ENCODE results near the gene PRIM1. TPM values are rescaled to one million over a fixed set of nuclear protein-coding genes. Genes with fewer than 3 reads are reported as not detected.

PRIM1 gene
- polyA plus RNA-seq, 1 donor (not counting 4 experiments of a cell fraction or from before 2014, with no cell fraction given) = 12.0 TPM

DNA sequence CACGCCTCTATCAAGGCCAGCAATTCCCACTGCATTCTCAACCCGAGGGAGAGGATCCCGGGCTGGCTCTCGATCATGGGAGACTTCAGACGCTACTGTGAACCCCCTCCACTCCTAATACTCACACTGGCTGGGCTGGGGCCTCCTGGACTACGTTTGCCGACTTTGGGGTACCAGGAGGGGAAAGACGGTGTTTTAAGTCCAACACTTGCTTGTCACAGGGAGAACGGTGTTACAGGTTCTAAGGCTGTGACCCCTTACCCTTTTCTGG, 27.5 kb downstream of the PRIM1 start:
- peak overlapping the region; percentile 95 for H3K27ac ChIP-seq (ENCODE audit: control insufficient read depth, insufficient read depth, low read length)
- peaks cover 27% of the 10 kb centered on the region for H3K4me1 ChIP-seq (ENCODE audit: control insufficient read depth, extremely low read depth, insufficient read depth, low read length)
- H3K27me3 ChIP-seq (ENCODE audit: control insufficient read depth, extremely low read depth, insufficient read depth, low read length) = no peaks in the 10 kb centered on the region
- peak overlapping the region; percentile 83 for H3K4me2 ChIP-seq (ENCODE audit: control insufficient read depth, extremely low read depth, insufficient read depth, low read depth, low read length)
- no peak for FAIRE-seq
- no peak overlapping the region for H2AFZ ChIP-seq (ENCODE audit: control insufficient read depth, low read length)
- peak overlapping the region; percentile 78 to 98 (median 93) for H3K4me3 ChIP-seq (ENCODE audit: control insufficient read depth in 2 of 3, extremely low read depth in 1 of 3, insufficient read depth in 2 of 3, low read depth in 1 of 3, low read length in 3 of 3)
- no peak for DNase-seq (ENCODE audit: low read depth, low spot score)
- dilution Hi-C loops (cut with MboI; ENCODE audit: extremely low pct_ligation_motif_present, low sequenced_read_pairs) = no loop called here
- no peaks in the 10 kb centered on the region for H3K9me3 ChIP-seq (ENCODE audit: control insufficient read depth, low read depth, low read length)
- H3K36me3 ChIP-seq (ENCODE audit: control insufficient read depth in 2 of 2, extremely low read depth in 1 of 2, insufficient read depth in 2 of 2, low read length in 2 of 2) = peaks cover 4 to 31% of the 10 kb centered on the region in 2 experiments
- peaks cover 12% of the 10 kb centered on the region for H3K9me1 ChIP-seq (ENCODE audit: control insufficient read depth, extremely low read depth, insufficient read depth, low read length)
- H4K20me1 ChIP-seq (ENCODE audit: control insufficient read depth, extremely low read depth, insufficient read depth, low read length) = peaks cover 35% of the 10 kb centered on the region
- TF ChIP-seq EZH2 (IDR thresholded peaks at IDR 0.05; ENCODE audit: low read length) = no peak
- TF ChIP-seq, protein P1, sequence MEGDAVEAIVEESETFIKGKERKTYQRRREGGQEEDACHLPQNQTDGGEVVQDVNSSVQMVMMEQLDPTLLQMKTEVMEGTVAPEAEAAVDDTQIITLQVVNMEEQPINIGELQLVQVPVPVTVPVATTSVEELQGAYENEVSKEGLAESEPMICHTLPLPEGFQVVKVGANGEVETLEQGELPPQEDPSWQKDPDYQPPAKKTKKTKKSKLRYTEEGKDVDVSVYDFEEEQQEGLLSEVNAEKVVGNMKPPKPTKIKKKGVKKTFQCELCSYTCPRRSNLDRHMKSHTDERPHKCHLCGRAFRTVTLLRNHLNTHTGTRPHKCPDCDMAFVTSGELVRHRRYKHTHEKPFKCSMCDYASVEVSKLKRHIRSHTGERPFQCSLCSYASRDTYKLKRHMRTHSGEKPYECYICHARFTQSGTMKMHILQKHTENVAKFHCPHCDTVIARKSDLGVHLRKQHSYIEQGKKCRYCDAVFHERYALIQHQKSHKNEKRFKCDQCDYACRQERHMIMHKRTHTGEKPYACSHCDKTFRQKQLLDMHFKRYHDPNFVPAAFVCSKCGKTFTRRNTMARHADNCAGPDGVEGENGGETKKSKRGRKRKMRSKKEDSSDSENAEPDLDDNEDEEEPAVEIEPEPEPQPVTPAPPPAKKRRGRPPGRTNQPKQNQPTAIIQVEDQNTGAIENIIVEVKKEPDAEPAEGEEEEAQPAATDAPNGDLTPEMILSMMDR (optimal IDR thresholded peaks at IDR 0.05 in 1 of 3, IDR thresholded peaks at IDR 0.05 in 1 of 3, conservative IDR thresholded peaks at IDR 0.05 in 1 of 3; ENCODE audit: extremely low read depth in 1 of 3, insufficient read depth in 2 of 3, low read length in 3 of 3) = no peak
- peaks cover 56% of the 10 kb centered on the region for H3K79me2 ChIP-seq (ENCODE audit: control insufficient read depth, insufficient read depth, low read length)
- H3K9ac ChIP-seq (ENCODE audit: control insufficient read depth, extremely low read depth, insufficient read depth, low read length) = peak overlapping the region; percentile 100

DNA sequence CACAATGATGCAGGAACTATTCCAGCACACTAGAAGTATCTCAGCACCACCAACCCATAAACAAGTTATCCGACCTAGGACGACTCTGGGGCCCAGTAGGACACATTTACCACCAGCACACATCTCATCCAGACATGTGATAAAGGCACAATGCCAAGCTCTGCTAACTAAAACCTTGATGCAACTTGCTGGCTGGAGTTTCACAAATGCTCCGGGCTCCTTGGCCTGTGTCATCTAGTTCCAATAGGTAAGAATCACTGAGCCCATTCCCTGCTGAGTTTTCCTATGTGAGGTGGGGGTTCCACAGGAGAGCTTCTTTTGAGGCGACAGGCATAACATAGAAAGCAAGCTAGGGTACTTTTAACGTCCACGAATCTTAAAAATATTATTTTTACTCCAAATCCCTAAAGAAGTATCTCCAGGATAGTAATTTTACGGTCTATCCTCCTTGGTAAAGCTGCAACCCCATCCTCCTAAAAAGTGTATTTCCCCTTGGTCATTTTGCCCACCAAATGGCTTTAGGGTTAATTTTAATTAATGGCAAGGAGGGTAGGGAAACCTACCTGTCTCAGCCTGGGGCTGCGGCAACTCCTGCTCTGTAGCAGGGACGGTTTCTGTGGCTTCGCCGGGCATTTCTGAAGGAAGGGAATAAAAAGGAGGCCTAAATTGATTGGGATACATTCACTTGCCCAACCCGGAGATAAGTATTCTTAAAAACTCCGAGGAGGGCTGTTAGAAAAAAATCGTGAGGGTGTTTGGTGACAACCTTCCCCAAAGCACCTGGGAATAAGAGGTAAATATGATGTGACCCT, 28.0 kb downstream of the PRIM1 start:
- H3K9me3 ChIP-seq (ENCODE audit: control insufficient read depth, low read depth, low read length) = no peaks in the 10 kb centered on the region
- H3K9ac ChIP-seq (ENCODE audit: control insufficient read depth, extremely low read depth, insufficient read depth, low read length) = peak overlapping the region; percentile 100
- peaks cover 27% of the 10 kb centered on the region for H3K4me1 ChIP-seq (ENCODE audit: control insufficient read depth, extremely low read depth, insufficient read depth, low read length)
- H3K4me3 ChIP-seq (ENCODE audit: control insufficient read depth in 2 of 3, extremely low read depth in 1 of 3, insufficient read depth in 2 of 3, low read depth in 1 of 3, low read length in 3 of 3) = peak overlapping the region; percentile 78 to 98 (median 93)
- FAIRE-seq (peak; percentile 20), DNase-seq (ENCODE audit: low read depth, low spot score) (no peak)
- no peak overlapping the region for H2AFZ ChIP-seq (ENCODE audit: control insufficient read depth, low read length)
- H3K9me1 ChIP-seq (ENCODE audit: control insufficient read depth, extremely low read depth, insufficient read depth, low read length) = peaks cover 12% of the 10 kb centered on the region
- peaks cover 61% of the 10 kb centered on the region for H3K79me2 ChIP-seq (ENCODE audit: control insufficient read depth, insufficient read depth, low read length)
- no peaks in the 10 kb centered on the region for H3K27me3 ChIP-seq (ENCODE audit: control insufficient read depth, extremely low read depth, insufficient read depth, low read length)
- TF ChIP-seq EZH2 (IDR thresholded peaks at IDR 0.05; ENCODE audit: low read length) = no peak
- TF ChIP-seq, protein P1 (optimal IDR thresholded peaks at IDR 0.05 in 1 of 3, IDR thresholded peaks at IDR 0.05 in 1 of 3, conservative IDR thresholded peaks at IDR 0.05 in 1 of 3; ENCODE audit: extremely low read depth in 1 of 3, insufficient read depth in 2 of 3, low read length in 3 of 3) = no peak
- H3K27ac ChIP-seq (ENCODE audit: control insufficient read depth, insufficient read depth, low read length) = peak overlapping the region; percentile 95
- dilution Hi-C loops (cut with MboI; ENCODE audit: extremely low pct_ligation_motif_present, low sequenced_read_pairs) = no loop called here
- H3K36me3 ChIP-seq (ENCODE audit: control insufficient read depth in 2 of 2, extremely low read depth in 1 of 2, insufficient read depth in 2 of 2, low read length in 2 of 2) = peaks cover 6 to 36% of the 10 kb centered on the region in 2 experiments
- peaks cover 41% of the 10 kb centered on the region for H4K20me1 ChIP-seq (ENCODE audit: control insufficient read depth, extremely low read depth, insufficient read depth, low read length)
- H3K4me2 ChIP-seq (ENCODE audit: control insufficient read depth, extremely low read depth, insufficient read depth, low read depth, low read length) = peak overlapping the region; percentile 83

All from keratinocyte (primary cell).